ENCODE measurements around the gene ANAPC16. TPM values are rescaled to one million over a fixed set of nuclear protein-coding genes. Genes with fewer than 3 reads are reported as not detected.

The ANAPC16 gene
- total RNA-seq, 1 donor from 2014 or later = 53.2 TPM

GRCh38 chr10:72275351-72276012, 59.7 kb downstream of the ANAPC16 start:
- peaks cover 70% of the 10 kb centered on the region for H3K4me1 Mint-ChIP-seq
- H3K27ac Mint-ChIP-seq (ENCODE audit: unreplicated experiment) = peak overlapping the region; percentile 67
- H3K27me3 Mint-ChIP-seq (ENCODE audit: low read depth) = no peaks in the 10 kb centered on the region
- no peak for TF ChIP-seq CTCF (conservative IDR thresholded peaks at IDR 0.05)
- no peaks in the 10 kb centered on the region for H3K9me3 Mint-ChIP-seq
- peak overlapping the region; percentile 98 for H3K4me3 Mint-ChIP-seq
- H3K36me3 Mint-ChIP-seq (ENCODE audit: low read depth) = peaks cover 4% of the 10 kb centered on the region
- no peak for DNase-seq (ENCODE audit: low read depth, low spot score)

DNA sequence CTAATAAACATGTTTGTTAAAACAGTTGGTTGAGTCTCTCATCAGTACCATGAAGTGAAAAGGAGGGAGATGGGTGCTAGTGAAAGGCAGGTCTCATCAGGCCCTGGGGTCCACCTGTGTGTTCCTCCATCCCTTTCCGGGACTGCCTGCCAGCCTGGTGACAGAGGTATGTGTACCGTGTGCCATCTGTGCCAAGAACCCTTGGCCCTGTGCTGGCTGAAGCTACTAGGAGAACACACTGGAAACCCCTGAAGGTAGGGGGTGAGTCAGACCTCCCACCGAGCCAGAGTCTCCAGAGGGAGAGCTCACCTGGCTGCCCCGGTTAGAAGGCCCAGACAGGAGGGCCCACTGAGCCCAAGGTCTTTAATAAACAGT, 60.2 kb downstream of the ANAPC16 start:
- H3K36me3 Mint-ChIP-seq (ENCODE audit: low read depth) = peaks cover 4% of the 10 kb centered on the region
- no peak for DNase-seq (ENCODE audit: low read depth, low spot score)
- H3K4me3 Mint-ChIP-seq = peak overlapping the region; percentile 98
- no peak for TF ChIP-seq CTCF (conservative IDR thresholded peaks at IDR 0.05)
- no peak overlapping the region for H3K27ac Mint-ChIP-seq (ENCODE audit: unreplicated experiment)
- H3K27me3 Mint-ChIP-seq (ENCODE audit: low read depth) = no peaks in the 10 kb centered on the region
- peaks cover 66% of the 10 kb centered on the region for H3K4me1 Mint-ChIP-seq
- no peaks in the 10 kb centered on the region for H3K9me3 Mint-ChIP-seq

DNA sequence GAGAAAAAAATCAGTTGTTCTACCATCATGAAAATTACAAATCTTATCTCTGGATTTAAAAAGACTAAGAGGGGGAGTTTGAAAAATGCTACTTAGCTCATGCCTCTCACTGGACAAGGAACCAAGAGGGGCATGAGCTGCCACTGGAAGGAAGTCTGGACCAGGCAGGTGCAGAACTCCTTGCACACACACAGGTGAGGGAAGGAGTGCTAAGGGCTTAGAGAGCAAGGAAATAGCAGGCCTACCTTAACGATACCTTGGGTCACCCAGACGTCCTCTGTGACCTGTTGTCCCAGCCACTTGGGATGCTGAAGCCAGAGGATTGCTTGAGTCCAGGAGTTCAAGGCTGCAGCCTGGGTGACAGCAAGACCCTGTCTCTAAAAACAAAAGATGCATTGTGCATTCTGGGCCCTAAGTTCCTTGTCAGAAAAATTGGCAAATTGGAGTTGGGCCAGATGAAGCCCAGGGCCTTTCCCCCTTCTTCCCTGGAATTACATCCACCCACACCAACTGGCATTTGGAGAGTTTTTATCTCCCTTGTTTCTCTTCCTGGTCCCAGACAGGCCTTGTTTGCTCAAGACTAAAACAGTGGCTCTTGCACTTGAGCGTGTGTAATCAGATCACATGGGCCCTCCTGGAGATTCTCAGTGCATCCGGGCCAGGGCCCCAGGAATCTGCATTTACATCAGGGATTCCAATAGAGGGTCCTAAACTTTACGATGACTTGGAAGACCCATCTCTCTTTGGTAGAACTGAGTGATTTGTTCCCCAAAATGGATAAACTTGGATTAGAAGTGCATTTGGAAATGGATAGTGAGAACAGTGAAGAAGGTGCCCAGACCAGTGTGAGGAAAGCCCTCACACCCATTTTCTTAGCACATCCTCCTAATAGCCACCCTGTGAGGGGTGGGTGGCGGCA, 60.9 kb downstream of the ANAPC16 start:
- TF ChIP-seq CTCF (conservative IDR thresholded peaks at IDR 0.05) = no peak
- H3K4me3 Mint-ChIP-seq = peak overlapping the region; percentile 98

DNA sequence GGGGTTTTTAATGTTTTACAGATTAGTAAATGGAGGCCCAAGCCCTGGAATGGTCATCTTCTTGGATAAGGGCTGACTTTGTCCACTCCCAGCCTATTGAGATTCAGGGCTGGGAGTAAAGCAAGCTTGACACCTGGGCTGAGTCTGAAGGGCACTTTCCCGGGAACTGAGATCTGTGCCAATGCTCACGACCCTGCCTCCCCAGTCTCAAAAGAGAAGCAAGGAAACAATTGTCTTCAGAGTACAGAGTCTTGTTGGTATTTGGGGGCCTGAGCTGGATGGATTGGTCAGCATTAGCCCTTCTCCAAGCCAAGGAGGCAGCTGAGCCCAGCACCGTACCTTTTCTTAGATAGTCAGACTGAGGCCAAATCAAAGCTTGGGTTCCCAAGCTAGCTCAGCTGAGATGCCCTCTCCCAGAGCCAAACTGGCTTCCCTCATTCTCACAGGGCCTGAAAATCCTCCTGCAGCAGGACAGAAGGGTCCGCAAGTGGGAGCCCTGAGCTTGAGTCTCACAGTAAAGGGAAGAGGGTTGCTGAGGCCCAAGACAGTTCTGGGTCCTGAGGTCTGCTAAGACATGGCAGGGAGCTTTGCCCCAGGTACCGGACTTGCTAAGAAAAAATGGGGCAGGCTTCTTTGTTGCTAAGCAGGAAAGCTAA, 61.7 kb downstream of the ANAPC16 start:
- Mint-ChIP-seq H3K4me3 (peak overlapping the region; percentile 98), H3K27ac (ENCODE audit: unreplicated experiment) (peak overlapping the region; percentile 55), H3K36me3 (ENCODE audit: low read depth) (peaks cover 4% of the 10 kb centered on the region), H3K9me3 (no peaks in the 10 kb centered on the region), H3K27me3 (ENCODE audit: low read depth) (no peaks in the 10 kb centered on the region), H3K4me1 (peaks cover 56% of the 10 kb centered on the region)
- no peak for DNase-seq (ENCODE audit: low read depth, low spot score)
- no peak for TF ChIP-seq CTCF (conservative IDR thresholded peaks at IDR 0.05)

More for the DNA sequence above, 60.9 kb downstream of the ANAPC16 start:
- peaks cover 4% of the 10 kb centered on the region for H3K36me3 Mint-ChIP-seq (ENCODE audit: low read depth)
- no peaks in the 10 kb centered on the region for H3K9me3 Mint-ChIP-seq
- H3K4me1 Mint-ChIP-seq = peaks cover 62% of the 10 kb centered on the region
- H3K27me3 Mint-ChIP-seq (ENCODE audit: low read depth) = no peaks in the 10 kb centered on the region
- no peak for DNase-seq (ENCODE audit: low read depth, low spot score)
- H3K27ac Mint-ChIP-seq (ENCODE audit: unreplicated experiment) = no peak overlapping the region

DNA sequence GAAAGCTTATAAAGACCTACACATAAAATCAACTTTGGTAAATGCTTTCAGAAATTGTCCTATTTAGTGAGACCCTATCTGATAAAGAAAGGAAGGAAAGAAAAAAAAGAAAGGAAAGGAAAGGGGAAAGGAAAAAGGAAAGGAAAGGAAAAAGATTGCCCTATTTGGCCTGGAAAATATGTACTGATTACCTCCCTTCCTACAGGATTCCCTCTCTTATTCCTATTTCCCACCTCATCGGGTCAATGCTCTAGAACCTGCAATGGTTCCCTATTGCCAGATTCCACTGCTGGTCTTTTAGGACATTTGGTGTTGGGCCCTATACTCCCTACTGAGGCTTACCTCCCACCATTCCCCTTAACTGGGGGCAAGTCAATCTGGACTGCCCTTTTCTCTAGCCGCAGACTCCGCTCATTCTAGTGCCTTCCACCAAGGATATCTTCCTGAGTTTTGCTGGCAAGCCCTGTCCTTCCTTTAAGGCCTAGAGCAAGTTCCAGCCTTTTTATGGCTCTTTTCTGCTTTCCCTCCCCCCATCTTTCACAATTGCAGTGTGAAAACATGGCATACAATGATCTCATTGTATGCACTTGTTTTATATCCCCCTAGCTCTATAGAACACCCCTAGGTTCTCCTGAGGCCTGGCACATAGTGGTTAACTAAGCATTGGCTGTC, 62.3 kb downstream of the ANAPC16 start:
- Mint-ChIP-seq H3K9me3 (no peaks in the 10 kb centered on the region), H3K4me3 (peak overlapping the region; percentile 77), H3K27ac (ENCODE audit: unreplicated experiment) (peak overlapping the region; percentile 64), H3K4me1 (peaks cover 50% of the 10 kb centered on the region), H3K36me3 (ENCODE audit: low read depth) (peaks cover 4% of the 10 kb centered on the region), H3K27me3 (ENCODE audit: low read depth) (no peaks in the 10 kb centered on the region)
- no peak for DNase-seq (ENCODE audit: low read depth, low spot score)
- TF ChIP-seq CTCF (conservative IDR thresholded peaks at IDR 0.05) = no peak

Measured in neural crest cell (in vitro differentiated cells).